ENCODE results near the gene INIP. TPM values are rescaled to one million over a fixed set of nuclear protein-coding genes. Genes with fewer than 3 reads are reported as not detected.

Gene INIP
- total RNA-seq, 4 donors from 2014 or later: 6.0 to 13.4 (median 7.8) TPM

GRCh38 chr9:112640311-112640710 is 77.6 kb downstream of the INIP start:
- Histone ChIP-seq H3K9me3 (no peaks in the 10 kb centered on the region), H3K4me1 (no peaks in the 10 kb centered on the region), H3K27ac (no peak overlapping the region), H3K4me3 (no peak overlapping the region), H3K27me3 (no peaks in the 10 kb centered on the region), H3K36me3 (no peaks in the 10 kb centered on the region)
- in situ Hi-C loops (cut with MboI; ENCODE audit: low sequenced_read_pairs in 4 of 4) (no loop called here), intact Hi-C loops (cut with DNase I; ENCODE audit: low total_unique reads) (no loop called here)
- no peak for DNase-seq
- no peak for TF ChIP-seq POLR2A (IDR thresholded peaks at IDR 0.05)
- ATAC-seq: no peak

Other genes with a start within 250 kb of the INIP start
- 1 to 10 TPM; 1.3 to 4.0 (median 2.6) TPM for gene KIAA1958, start 231.3 kb downstream of the INIP start, total RNA-seq
- 1 to 10 TPM; 2.3 to 6.1 (median 3.9) TPM for gene SNX30, start 32.6 kb upstream of the INIP start, total RNA-seq
- under 1 TPM in 1 of 4 donors, not detected in 3; 0.13 TPM for gene SLC46A2, start 172.8 kb upstream of the INIP start, total RNA-seq